Amniotic stem cell (primary cell): Measurements from ENCODE around the gene TENT4B.
"Not testable (repeated sequence)": the region's sequence is repeated elsewhere in the genome, so short reads cannot be mapped to it uniquely, and the experiment has no call there.

ENCODE experiments used
- DNase-seq: peaks from one replicate; lab custom pipeline; 2025; lab: John Stamatoyannopoulos, UW

TENT4B gene

DNA sequence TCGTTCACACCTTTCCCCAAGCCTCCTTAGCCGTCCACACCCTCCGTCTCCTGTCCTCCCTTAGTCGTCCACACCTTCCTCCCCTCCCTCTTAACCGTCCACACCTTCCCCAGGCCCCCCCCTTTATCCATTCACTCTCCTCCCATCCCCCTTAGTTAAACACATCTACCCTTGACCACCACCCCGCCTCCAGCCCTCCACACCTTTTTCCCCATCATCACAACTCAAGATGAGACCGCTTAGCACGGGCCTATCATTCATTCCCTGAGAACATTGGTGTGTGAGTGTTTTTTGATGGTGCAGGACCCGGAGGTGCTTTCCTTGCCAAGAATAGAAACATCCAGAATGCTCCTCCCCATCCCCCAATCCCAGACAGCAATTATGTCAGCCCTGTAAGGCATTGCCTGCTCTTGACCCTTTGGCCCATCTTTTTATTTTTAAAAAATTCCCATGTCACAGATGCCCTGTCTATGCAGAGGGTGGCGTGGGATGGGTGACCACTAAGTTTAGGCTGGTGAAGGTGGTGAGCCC is 1.4 kb downstream of the TENT4B start:
- DNase-seq: no peak

DNA sequence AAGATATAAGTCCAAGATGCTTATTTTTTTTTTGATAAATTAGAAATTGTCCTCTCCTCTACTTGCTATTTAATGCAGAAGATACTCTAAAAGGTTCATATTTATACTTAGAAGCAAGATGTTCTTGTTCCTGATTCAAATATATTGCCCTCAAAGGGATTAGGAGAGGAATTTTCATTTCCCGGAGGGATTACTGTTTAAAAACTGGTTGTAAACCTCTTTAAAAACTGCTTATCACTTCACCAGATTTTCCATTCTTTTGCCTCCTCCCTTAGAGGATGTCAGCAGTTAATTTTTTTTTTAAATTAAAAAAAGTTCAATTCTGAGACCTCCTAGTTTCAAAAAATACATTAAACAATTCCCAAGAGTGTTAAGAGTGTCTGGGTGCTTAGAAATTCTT is 2.8 kb downstream of the TENT4B start:
- DNase-seq: no peak

DNA sequence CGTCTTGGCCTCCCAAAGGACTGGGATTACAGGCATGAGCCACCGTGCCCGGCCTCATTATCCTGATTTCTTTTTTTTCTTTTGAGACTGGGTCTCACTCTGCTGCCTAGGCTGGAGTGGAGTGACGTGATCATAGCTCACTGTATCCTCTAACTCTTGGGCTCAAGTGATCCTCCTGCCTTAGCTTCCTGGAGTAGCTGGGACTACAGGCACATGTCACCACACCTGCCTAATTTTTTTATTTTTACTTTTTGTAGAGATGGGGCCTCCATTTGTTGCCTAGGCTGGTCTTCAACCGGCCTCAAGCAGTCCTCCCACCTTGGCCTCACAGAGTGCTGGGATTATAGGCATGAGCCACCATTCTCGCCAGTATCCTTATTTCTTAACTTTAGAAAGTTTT is 3.5 kb downstream of the TENT4B start:
- DNase-seq: no peak

DNA sequence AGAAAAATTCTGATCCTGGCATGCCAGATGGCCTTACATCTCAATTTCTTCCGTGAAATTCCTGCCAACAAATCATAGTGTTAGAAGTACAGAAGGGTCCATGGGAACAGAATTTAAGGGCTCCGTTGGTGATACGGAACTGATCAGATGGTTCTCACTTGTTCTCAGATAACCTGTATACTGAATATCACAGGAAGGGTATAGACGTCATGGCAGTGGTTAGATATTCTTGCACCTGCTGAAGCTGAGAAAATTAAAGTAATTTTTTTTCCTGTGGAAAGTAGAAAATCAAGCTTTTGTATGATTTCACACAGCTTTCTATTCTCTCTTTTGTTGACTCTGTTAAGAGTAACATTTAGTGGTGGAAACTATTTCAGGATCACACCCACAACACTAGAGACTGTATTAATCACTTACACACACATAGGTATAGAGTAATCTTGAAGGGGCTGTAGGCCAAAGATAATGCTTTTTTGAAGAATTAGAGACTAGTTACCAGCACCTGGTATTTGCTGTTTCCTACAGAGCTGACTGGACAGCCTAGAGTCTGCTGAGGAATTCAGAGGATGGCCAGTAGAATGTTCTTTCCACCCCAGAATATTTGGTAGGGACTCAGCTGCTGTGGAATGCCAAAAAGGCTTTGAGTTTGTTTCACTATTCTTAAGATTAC is 7.5 kb downstream of the TENT4B start:
- DNase-seq: no peak

DNA sequence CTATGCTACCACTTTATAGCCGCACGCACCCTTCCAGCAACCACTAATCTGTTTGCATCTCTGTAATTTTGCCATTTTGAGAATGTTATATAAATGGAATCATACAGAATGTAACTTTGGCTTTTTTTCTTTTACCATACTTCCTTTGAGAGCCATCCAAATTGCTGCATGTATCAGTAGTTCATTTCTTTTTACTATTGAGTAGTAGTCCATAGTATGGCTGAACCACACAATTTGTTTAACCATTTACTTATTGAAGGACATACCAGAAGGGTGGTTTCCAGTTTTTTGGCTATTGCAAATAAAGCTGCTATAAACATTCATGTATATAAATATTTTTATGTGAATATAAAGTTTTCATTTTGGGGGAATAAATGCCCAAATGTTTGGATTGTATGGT is 8.8 kb downstream of the TENT4B start:
- no peak for DNase-seq

DNA sequence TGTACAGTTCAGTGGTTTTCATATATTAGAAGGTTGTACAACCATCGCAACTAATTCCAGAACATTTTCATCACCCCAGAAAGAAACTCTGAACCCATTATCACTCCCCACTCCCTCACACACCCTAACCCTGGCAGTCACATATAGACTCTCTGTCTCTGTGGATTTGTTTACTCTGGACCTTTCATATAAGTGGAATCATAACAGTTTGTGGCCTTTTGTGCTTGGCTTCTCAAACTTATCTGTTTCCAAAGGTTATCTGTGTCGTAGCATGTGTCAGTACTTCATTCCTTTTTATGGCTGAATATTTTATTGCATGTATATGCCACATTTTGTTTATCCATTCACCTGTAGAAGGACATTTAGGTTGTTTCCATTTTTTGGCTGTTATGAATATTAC is 12.4 kb downstream of the TENT4B start:
- DNase-seq: no peak

DNA sequence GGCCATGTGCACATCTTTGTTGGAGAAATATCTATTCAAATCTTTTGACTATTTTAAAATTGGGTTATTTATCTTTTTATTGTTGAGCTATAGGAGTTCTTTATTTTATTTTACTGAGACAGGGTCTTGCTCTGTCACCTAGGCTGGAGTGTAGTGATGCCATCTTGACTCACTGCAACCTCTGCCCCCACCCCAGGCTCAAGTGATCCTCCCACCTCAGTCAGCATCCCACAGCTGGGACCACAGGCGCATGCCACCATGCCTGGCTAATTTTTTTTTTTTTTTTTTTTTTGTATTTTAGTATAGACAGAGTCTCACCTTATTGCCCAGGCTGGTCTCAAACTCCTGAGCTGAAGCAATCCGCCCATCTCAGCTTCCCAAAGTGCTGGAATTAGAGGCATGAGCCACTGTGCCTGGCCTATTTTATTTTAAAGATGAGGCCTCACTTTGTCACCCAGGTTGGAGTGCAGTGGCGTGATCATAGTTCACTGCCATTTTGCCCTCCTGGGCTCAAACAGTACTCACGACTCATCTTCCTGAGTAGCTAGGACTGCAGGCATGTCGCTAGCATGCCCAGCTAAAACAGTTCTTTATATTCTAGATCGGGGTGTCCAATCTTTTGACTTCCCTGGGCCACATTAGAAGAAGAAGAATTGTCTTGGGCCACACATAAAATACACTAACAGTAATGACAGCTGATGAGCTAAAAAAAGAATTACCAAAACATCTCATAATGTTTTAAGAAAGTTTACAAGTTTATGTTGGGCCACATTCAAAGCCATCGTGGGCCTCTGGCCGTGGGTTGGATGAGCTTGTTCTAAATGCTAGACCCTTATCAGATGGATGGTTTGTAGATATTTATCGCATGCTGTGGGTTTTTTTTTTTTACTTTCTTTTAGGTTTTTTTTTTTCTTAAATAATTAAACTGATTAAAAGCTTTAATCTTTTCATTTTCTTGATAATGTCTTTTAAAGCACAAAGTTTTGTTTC is 13.7 kb downstream of the TENT4B start:
- DNase-seq: no peak

DNA sequence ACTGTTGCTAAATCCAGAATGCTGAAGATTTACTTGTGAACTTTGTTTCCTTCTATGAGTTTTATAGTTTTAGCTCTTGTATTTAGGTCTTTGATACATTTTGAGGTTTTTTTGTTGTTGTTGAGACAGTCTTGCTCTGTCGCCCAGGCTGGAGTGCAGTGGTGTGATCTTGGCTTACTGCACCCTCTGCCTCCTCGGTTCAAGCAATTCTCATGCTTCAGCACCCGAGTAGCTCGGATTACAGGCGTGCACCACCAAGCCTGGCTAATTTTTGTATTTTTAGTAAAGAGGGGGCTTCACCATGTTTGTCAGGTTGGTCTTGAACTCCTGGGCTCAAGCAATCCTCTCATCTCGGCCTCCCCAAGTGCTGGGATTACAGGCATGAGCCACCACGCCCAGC is 14.4 kb downstream of the TENT4B start:
- DNase-seq: no peak

DNA sequence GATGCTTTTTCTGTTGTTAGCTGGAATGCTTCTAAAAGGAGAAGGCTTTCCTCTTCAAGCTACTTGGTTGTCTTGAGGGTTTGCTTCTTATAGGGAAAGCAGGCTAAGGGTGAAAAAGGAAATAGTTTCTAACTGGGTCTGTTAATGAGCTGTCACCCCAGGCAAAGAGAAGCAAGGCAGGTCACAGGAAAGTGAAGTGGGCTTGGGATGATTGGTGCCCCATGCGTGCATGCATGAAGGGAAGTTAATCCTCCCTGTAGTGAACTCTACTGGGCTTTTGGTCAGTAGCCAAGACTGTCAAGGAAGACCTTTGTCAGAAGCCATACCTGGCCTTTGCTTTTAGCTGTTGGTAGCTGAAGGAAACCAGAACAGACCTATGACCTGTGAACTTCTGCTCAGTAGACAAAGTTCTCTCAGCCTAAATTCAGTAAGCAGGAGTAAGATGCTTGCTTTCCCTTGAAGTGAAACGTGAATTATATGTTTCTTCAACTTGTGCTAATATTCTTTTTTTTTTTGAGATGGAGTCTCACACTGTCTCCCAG is 16.5 kb downstream of the TENT4B start:
- DNase-seq: no peak

DNA sequence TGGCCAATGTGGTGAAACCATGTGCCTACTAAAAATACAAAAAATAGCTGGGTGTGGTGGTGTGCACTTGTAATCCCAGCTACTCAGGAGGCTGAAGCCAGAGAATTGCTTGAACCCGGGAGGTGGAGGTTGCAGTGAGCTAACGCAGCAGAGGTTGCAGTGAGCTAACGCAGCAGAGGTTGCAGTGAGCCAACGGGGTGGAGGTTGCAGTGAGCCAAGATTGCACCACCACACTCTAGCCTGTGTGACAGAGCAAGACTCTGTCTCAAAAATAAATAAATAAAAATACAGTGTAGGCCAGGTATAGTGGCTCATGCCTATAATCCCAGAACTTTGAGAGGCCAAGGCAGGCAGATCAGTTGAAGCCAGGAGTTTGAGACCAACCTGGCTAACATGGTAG is 18.7 kb downstream of the TENT4B start:
- DNase-seq: not testable (repeated sequence)

DNA sequence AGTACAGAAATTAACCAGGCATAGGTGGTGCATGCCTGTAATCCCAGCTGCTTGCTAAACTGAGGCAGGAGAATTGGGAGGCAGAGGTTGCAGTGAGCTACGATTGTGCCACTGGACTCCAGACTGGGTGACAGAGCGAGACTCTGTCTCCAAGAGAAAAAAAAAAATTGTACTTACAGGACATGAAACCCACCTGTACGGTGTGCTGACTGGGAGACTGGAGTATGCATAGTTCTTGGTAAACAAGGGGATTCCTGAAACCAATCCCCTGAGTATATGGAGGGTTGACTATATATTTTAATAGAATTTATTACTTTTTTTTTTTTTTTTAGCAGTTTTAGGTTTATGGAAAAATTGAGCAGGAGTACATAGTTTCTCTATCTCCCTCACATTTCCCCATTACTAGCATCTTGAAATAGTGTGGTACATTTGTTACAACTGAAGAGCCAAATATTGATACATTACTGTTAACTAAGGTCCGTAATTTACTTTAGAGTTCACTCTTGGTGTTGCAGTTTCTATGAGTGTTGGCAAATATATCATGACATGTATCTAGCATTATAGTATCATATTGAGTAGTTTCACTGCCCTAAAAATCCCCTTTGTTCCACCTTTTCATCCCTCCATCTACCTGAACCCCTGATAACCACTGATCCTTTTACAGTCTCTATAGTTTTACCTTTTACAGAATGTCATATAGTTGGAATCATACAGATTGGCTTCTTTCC is 19.3 kb downstream of the TENT4B start:
- no peak for DNase-seq

DNA sequence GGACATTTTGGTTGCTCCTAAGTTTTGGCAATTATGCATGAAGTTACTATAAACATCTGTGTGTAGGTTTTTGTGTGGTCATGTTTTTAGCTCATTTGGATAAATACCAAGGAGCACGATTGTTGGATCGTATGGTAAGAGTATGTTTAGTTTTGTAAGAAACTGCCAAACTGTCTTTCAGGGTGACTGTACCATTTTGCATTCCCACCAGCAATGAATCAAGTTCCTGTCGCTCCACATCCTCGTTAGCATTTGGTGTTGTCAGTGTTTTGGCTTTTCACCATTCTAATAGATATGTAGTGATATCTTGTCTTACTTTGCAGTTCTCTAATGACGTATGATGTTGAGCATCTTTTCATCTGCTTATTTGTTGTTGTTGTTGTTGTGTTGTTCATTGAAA is 20.2 kb downstream of the TENT4B start:
- no peak for DNase-seq

DNA sequence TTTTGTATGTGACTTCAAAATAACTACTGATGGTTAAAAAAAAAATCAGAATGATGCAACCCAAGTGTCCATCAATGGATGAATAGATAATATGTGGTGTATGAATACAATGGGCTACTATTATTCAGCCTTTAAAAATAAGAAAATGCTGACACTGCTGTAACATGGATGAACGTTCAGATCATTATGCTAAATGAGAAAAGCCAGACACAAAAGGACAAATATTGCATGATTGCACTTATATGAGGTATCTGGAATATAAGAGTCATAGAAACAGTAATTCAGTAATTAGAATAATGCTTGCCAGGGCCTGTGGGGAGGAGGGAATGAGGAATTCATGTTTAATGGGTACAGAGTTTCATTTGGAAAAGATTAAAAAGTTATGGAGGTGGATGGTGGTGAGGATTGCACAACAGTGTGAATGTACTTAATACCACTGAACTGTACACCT is 25.4 kb downstream of the TENT4B start:
- DNase-seq: no peak

DNA sequence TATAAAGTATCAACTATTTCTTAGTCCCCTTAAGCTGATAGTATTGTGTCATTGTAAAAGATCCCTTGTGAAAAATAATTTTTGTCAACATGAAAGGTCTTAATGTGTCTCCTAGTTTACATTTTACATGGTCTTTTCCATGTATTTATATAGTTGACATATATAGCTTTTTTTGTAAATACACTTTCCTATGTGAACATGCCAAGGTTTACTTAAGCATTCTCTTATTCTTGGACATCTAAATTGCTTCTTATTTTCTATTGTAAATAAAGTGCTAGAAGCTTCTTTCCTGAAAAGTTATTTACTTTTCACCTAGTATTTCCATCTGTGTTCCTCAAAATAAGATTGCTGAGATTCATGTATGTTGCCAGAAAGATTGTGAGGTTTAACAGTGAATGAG is 29.3 kb downstream of the TENT4B start:
- DNase-seq: no peak

DNA sequence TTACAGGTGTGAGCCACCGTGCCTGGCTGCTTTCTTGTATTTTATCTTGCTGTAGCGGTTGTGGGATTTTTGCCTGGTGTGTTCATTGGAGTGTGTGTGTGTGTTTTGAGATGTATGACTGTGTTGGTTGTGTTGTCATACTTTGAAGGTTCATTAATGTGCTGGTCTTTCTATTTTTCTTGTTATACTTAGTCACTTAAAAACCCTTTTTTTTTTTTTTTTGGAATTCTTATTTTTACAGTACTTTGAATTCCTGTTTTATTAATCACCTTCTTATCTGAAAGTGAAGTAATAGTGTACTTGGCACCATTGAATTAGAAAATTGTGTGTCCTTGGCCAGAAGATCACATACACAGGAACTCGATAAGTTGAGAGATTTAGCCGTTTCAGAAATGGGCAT is 30.2 kb downstream of the TENT4B start:
- DNase-seq: no peak

DNA sequence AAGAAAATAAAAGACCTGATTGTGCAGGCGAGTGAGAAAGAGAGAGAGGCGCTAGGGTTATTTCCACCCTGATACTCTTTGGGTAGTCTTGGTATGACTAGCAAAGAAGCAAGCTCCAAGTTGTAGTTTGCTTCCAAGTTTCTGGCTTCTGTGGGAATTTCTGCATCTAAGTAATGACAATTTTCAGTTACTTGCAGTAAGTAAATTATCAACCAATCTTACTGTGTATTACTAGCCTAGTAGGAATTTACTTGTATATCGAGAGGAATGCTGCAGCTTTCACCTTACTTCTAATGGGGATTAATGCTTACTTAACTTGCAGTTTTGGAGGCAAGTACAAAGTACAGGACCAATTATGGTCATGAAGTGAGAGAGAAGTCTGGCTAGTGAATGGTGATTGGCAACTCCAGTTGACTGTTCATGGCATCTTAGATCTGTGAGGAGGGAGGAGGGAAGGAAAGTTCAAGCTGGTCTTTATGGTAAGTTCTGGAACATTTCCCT is 31.9 kb downstream of the TENT4B start:
- no peak for DNase-seq

DNA sequence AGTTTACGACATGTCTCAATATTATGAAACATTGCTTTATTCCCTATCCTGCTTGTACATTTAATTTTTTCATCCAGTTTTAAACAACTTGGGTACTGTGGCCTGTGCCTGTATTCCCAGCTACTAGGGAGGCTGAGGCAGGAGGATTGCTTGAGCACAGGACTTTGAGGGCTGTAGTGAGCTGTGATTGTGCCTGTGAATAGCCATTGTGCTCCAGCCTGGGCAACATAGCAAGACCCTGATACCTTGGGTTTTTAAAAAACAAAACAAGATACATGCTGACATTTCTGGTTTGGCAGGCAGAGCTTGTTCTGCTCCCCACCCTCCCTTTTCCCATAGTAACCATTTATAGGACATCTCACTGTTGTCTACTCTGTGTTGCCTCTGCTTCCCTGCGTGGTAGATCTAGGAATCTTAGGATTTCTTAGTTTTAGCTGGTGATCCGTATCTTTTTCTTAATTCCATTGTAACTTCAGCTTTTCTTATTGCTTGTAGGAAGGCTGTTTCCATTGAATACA is 35.6 kb downstream of the TENT4B start:
- no peak for DNase-seq

DNA sequence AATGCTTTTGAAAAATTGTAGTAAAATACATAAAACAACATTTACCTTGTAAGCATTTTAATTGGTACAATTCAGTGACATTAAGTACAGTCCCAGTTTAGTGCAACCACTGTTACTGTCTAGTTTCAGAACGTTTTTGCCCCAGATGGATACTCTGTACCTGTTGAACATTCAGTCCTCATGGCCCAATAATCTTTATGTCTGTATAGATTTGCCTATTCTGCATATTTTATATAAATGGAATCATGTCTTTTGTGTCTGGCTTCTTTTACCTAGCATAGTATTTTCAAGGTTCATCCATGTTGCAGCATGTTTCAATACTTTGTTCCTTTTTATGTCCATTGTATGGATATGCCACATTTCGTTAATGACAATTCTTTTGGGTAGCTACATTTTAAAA is 37.2 kb downstream of the TENT4B start:
- no peak for DNase-seq

DNA sequence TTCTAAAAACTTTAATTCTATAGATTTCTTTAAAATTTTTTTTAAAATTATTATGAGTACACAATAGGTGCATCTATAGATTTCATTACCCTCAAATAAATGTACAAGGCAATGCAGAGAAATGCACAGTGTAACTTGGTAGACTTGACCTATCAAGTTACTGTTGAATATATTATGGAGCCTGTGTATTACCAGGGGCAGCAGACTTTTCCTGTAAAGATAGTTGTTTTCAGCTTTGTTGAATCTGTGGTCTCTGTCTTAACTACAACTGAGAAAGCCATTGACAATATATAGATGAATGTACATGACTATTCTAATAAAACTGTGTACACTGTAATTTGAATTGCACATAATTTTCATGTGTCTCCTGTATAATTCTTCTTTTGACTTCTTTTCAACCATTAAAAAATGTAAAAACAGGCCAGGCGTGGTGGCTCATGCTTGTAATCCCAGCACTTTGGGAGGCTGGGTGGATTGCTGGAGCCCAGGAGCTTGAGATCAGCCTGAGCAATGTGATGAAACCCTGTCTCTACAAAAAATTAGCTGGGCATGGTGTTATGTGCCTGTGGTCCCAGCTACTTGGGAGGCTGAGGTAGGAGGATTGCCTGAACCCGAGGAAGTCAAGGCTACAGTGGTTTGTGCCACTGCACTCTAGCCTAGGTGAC is 39.4 kb downstream of the TENT4B start:
- no peak for DNase-seq

DNA sequence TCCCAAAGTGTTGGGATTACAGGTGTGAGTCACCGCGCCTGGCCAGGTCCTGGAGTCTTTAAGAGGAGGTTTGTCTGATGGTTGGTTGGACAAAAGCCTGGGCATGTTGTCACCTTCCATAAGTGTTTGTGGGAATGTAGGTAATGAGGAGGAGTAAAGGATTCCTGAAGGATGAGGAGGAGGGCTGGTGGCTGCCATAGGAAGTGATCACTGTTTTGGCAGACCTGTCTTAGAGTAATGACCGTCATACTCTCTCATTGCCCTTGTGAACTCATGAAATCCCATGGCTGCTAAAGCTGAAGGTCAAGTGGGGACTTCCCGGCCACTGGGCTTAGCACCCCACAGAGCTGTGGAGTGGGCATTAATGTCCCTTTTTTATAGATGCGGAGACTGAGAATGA is 40.5 kb downstream of the TENT4B start:
- DNase-seq: no peak

DNA sequence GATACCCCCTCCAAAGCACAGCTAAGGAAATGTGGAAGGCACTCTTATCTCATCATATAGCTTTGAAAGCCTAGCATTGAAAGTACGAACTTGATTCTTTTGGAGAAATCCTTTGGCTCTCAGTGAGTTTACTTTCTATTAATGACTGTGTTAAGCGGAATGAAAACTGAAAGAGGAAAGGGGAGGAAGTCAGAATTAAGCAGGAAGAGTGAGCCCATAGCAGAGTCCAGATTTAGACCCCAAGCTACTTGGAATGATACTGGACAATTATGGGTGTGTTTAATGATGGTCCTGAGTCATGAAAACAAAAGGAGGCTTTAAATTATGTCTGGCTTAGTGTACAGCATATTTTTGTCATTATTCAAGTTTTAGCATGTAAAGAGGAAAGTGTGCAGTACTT is 42.2 kb downstream of the TENT4B start:
- no peak for DNase-seq
